Brain pericyte (primary cell): Measurements from ENCODE around the gene PALM.
"Not testable (repeated sequence)": the region's sequence is repeated elsewhere in the genome, so short reads cannot be mapped to it uniquely, and the experiment has no call there.

ENCODE experiments used
- DNase-seq: peaks from one replicate; pipeline ENCODE4 v3.0.0-alpha.2; 2012; ENCODE audit warnings: low read depth, low spot score

PALM gene

GRCh38 chr19:708154-709143, at the start of gene PALM:
Gene PALM (plus strand): TSS chr19:708935. CDS start chr19:709147, 212 bp downstream.
- DNase-seq = no peak

GRCh38 chr19:660793-661426, 47.8 kb upstream of the PALM start:
- no peak for DNase-seq

- DNase-seq = no peak
Observed at GRCh38 chr19:661427-662196, 47.1 kb upstream of the PALM start.

GRCh38 chr19:662207-662961, 46.4 kb upstream of the PALM start:
- DNase-seq = no peak

GRCh38 chr19:662962-663681, 45.6 kb upstream of the PALM start, which contains the start of gene RNF126:
Gene RNF126 (minus strand): TSS chr19:663214. CDS start chr19:663121, 93 bp downstream.
- DNase-seq = no peak

GRCh38 chr19:663682-664117, 45.0 kb upstream of the PALM start:
- DNase-seq = no peak

- no peak for DNase-seq
Observed at GRCh38 chr19:664913-665443, 43.8 kb upstream of the PALM start.

GRCh38 chr19:666985-667573, 41.7 kb upstream of the PALM start:
- DNase-seq = not testable (repeated sequence)

GRCh38 chr19:668675-669434, 39.9 kb upstream of the PALM start:
- not testable (repeated sequence) for DNase-seq

GRCh38 chr19:670609-671075, 38.1 kb upstream of the PALM start:
- no peak for DNase-seq

GRCh38 chr19:674282-675151, 34.2 kb upstream of the PALM start:
- no peak for DNase-seq

GRCh38 chr19:676007-676338, 32.8 kb upstream of the PALM start:
- no peak for DNase-seq

GRCh38 chr19:676339-677105, 32.2 kb upstream of the PALM start, which contains the start of gene FSTL3:
Gene FSTL3 (plus strand): TSS chr19:676392. CDS start chr19:676424, 32 bp downstream.
- DNase-seq = no peak

GRCh38 chr19:677201-677600, 31.5 kb upstream of the PALM start:
- DNase-seq = no peak

GRCh38 chr19:677601-678436, 30.9 kb upstream of the PALM start:
- DNase-seq = no peak

- no peak for DNase-seq
Observed at GRCh38 chr19:678791-679388, 29.8 kb upstream of the PALM start.
